GOT3 (cell line): ENCODE measurements around the gene SKI.
"Not testable (repeated sequence)": the region's sequence is repeated elsewhere in the genome, so short reads cannot be mapped to it uniquely, and the experiment has no call there.

Experiments
- DNase-seq: peaks from one replicate; lab custom pipeline; 2025; ENCODE audit warnings: mixed read lengths; lab: John Stamatoyannopoulos, UW

Gene SKI

GRCh38 chr1:2320006-2320405, 91.9 kb downstream of the SKI start:
- DNase-seq, result no peak

- DNase-seq, result no peak
Observed at GRCh38 chr1:2320760-2321667, 92.9 kb downstream of the SKI start.

- DNase-seq, result peak; percentile 44
Observed at GRCh38 chr1:2322065-2322571, 94.0 kb downstream of the SKI start.

GRCh38 chr1:2322581-2323211, 94.6 kb downstream of the SKI start:
- DNase-seq, result no peak

- DNase-seq, result no peak
Observed at GRCh38 chr1:2323451-2323974, 95.4 kb downstream of the SKI start.

GRCh38 chr1:2324553-2325366, 96.6 kb downstream of the SKI start:
- no peak for DNase-seq

- no peak for DNase-seq
Observed at GRCh38 chr1:2326524-2326923, 98.4 kb downstream of the SKI start.

GRCh38 chr1:2327162-2327561, 99.0 kb downstream of the SKI start:
- not testable (repeated sequence) for DNase-seq

- no peak for DNase-seq
Observed at GRCh38 chr1:2327841-2328240, 99.7 kb downstream of the SKI start.

GRCh38 chr1:2328676-2329455, 100.7 kb downstream of the SKI start:
- no peak for DNase-seq

- DNase-seq, result no peak
Observed at GRCh38 chr1:2330035-2330434, 101.9 kb downstream of the SKI start.

- DNase-seq, result no peak
Observed at GRCh38 chr1:2330519-2331199, 102.5 kb downstream of the SKI start.

- no peak for DNase-seq
Observed at GRCh38 chr1:2331200-2331544, 103.1 kb downstream of the SKI start.

GRCh38 chr1:2331580-2331979, 103.5 kb downstream of the SKI start:
- DNase-seq, result not testable (repeated sequence)

- no peak for DNase-seq
Observed at GRCh38 chr1:2334366-2334765, 106.2 kb downstream of the SKI start.

GRCh38 chr1:2334883-2335534, 106.9 kb downstream of the SKI start:
- no peak for DNase-seq

- no peak for DNase-seq
Observed at GRCh38 chr1:2335721-2336455, 107.8 kb downstream of the SKI start.

GRCh38 chr1:2336499-2336898, 108.4 kb downstream of the SKI start:
- no peak for DNase-seq

- DNase-seq, result no peak
Observed at GRCh38 chr1:2337081-2337480, 109.0 kb downstream of the SKI start.

- no peak for DNase-seq
Observed at GRCh38 chr1:2337501-2337900, 109.4 kb downstream of the SKI start.
